Frontal cortex (tissue), 4 donors: ENCODE data around the gene PHF1. TPM values are rescaled to one million over a fixed set of nuclear protein-coding genes. Genes with fewer than 3 reads are reported as not detected.

Experiments
- DNase-seq, 2 donors: peaks; one replicate each; pipeline ENCODE4 v3.0.0; 2012; ENCODE audit warnings: low spot score in 2 of 2
- FAIRE-seq: peaks from 2 replicates; lab custom pipeline; 2012; peaks lifted over from hg19 to GRCh38; lab: Jason Lieb, UNC
- small RNA-seq: library from RNA; depleted of rRNA; stranded (forward); fragments of <200 nt; gene quantifications from one replicate; pipeline ENCODE3, GENCODE V24; 2014
- total RNA-seq: library from RNA; depleted of rRNA; stranded (reverse); fragments of >200 nt; gene quantifications from one replicate; pipeline ENCODE4 v1.2.3, GENCODE V29; 2014
- donor health status: control.
- donor health status: control.
- donor health status: control.

Gene PHF1
- total RNA-seq, 1 donor from 2014 or later: 16.3 TPM

GRCh38 chr6:33445119-33445603 lies 34.3 kb downstream of the PHF1 start:
- no peak for FAIRE-seq
- no peak for DNase-seq

- no peak for DNase-seq
- no peak for FAIRE-seq
Measured at GRCh38 chr6:33446356-33446755, 35.5 kb downstream of the PHF1 start.

- no peak for FAIRE-seq
Measured at GRCh38 chr6:33450434-33450833, 39.6 kb downstream of the PHF1 start.

GRCh38 chr6:33451606-33452005 lies 40.8 kb downstream of the PHF1 start:
- FAIRE-seq: no peak
- no peak for DNase-seq

More at GRCh38 chr6:33450434-33450833, 39.6 kb downstream of the PHF1 start:
- DNase-seq: peak in 1 of 2 donors; percentile 7

- FAIRE-seq (no peak), DNase-seq (peak; percentile 18 to 22)
Measured at GRCh38 chr6:33452496-33452895, 41.7 kb downstream of the PHF1 start.

GRCh38 chr6:33453393-33454008 lies 42.7 kb downstream of the PHF1 start:
- DNase-seq: peak; percentile 35 to 36
- FAIRE-seq: no peak

GRCh38 chr6:33454009-33454946 lies 43.5 kb downstream of the PHF1 start, which contains the start of gene ZBTB9:
ZBTB9 (plus strand) TSS chr6:33454576; CDS start chr6:33455101, 525 bp downstream.
- FAIRE-seq (peak; percentile 88), DNase-seq (peak; percentile 98 to 99)

GRCh38 chr6:33455051-33455450 lies 44.2 kb downstream of the PHF1 start:
- DNase-seq: no peak
- FAIRE-seq: no peak

- FAIRE-seq (no peak), DNase-seq (no peak)
Measured at GRCh38 chr6:33456156-33456555, 45.3 kb downstream of the PHF1 start.

GRCh38 chr6:33458676-33459075 lies 47.9 kb downstream of the PHF1 start:
- DNase-seq: no peak
- FAIRE-seq: no peak

- FAIRE-seq (no peak), DNase-seq (no peak)
Measured at GRCh38 chr6:33459226-33459625, 48.4 kb downstream of the PHF1 start.

Small RNAs within 50 kb of the gene (small RNA-seq; reads per million reads assigned to genes)
- gene RPL35AP4 (not detected), gene ZBTB9 (not detected)

Other genes with a start within 250 kb of the PHF1 start
- 1.2 TPM for gene COL11A2, start 218.5 kb upstream of the PHF1 start, total RNA-seq
- 23.2 TPM for gene RXRB, start 210.3 kb upstream of the PHF1 start, total RNA-seq
- gene SLC39A7, start 210.1 kb upstream of the PHF1 start, total RNA-seq: 36.3 TPM
- 3.3 TPM for gene HSD17B8, start 206.4 kb upstream of the PHF1 start, total RNA-seq
- 24.5 TPM for gene RING1, start 202.5 kb upstream of the PHF1 start, total RNA-seq
- gene VPS52, start 139.1 kb upstream of the PHF1 start, total RNA-seq: 24.9 TPM
- 4,003 TPM for gene RPS18, start 138.9 kb upstream of the PHF1 start, total RNA-seq
- 9.0 TPM for gene B3GALT4, start 133.9 kb upstream of the PHF1 start, total RNA-seq
- gene WDR46, start 121.8 kb upstream of the PHF1 start, total RNA-seq: 42.4 TPM
- 31.0 TPM for gene PFDN6, start 121.4 kb upstream of the PHF1 start, total RNA-seq
- gene RGL2, start 112.1 kb upstream of the PHF1 start, total RNA-seq: 16.3 TPM
- 10.2 TPM for gene TAPBP, start 96.9 kb upstream of the PHF1 start, total RNA-seq
- 27.3 TPM for gene ZBTB22, start 93.3 kb upstream of the PHF1 start, total RNA-seq
- 22.8 TPM for gene DAXX, start 88.1 kb upstream of the PHF1 start, total RNA-seq
- 4.1 TPM for gene KIFC1, start 19.2 kb upstream of the PHF1 start, total RNA-seq
- gene CUTA, start 7.1 kb downstream of the PHF1 start, total RNA-seq: 84.8 TPM
- gene SYNGAP1, start 9.1 kb downstream of the PHF1 start, total RNA-seq: 35.1 TPM
- gene ZBTB9, start 43.6 kb downstream of the PHF1 start, total RNA-seq: 9.0 TPM
- gene BAK1, start 169.3 kb downstream of the PHF1 start, total RNA-seq: 2.9 TPM
- 1.2 TPM for gene ITPR3, start 210.3 kb downstream of the PHF1 start, total RNA-seq